Subcutaneous adipose tissue (tissue), 4 donors: ENCODE measurements around the gene BORCS5. TPM values are rescaled to one million over a fixed set of nuclear protein-coding genes. Genes with fewer than 3 reads are reported as not detected.

Source experiments
- total RNA-seq, 4 donors: library from RNA; depleted of rRNA; stranded (reverse); fragments of >200 nt; gene quantifications; one replicate each; pipeline ENCODE4 v1.1.0, GENCODE V29; 2016
- TF ChIP-seq, protein P1 (sequence below): fragments of 450-650 bp; IDR thresholded peaks from one replicate; pipeline ENCODE4 v1.5.1; 2016; ENCODE audit warnings: low read depth, mild to moderate bottlenecking, control low read depth, antibody characterized with exemption, moderate library complexity

The BORCS5 gene
- total RNA-seq, 4 donors from 2014 or later, result 9.8 to 21.4 (median 14.6) TPM

DNA sequence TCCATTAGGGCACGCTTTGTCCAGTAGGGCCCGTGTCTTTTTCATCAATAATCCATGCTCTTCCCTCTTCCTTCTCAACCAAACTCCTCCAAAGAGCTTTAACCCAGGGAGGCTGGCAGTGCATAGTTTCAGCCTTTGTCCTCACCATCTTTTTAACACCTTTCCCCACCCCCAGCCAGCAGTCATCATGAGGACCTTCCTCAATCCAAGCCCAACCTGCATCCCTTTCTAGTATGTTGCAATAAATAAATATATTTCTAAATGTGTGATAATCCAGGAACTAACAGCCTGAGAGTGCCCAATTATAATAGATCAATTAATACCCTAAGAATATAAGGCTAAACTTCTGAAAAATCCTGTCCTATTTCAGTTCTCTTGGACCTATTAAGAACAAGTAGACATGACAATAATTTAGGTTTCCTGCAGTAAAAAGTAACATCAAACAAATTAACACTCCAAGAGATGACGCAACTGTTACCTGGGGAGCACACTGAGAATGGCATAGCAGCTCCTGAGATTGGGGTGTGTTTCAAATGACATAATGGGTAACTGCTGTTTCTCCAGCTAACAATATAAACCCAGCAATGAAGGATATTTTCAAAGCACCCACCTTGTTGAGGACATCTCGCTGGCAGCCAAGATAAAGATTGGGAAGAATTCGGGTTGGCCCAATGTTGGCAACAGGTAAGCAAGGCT is 143.2 kb downstream of the BORCS5 start:
- TF ChIP-seq, protein P1, sequence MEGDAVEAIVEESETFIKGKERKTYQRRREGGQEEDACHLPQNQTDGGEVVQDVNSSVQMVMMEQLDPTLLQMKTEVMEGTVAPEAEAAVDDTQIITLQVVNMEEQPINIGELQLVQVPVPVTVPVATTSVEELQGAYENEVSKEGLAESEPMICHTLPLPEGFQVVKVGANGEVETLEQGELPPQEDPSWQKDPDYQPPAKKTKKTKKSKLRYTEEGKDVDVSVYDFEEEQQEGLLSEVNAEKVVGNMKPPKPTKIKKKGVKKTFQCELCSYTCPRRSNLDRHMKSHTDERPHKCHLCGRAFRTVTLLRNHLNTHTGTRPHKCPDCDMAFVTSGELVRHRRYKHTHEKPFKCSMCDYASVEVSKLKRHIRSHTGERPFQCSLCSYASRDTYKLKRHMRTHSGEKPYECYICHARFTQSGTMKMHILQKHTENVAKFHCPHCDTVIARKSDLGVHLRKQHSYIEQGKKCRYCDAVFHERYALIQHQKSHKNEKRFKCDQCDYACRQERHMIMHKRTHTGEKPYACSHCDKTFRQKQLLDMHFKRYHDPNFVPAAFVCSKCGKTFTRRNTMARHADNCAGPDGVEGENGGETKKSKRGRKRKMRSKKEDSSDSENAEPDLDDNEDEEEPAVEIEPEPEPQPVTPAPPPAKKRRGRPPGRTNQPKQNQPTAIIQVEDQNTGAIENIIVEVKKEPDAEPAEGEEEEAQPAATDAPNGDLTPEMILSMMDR, result no peak

DNA sequence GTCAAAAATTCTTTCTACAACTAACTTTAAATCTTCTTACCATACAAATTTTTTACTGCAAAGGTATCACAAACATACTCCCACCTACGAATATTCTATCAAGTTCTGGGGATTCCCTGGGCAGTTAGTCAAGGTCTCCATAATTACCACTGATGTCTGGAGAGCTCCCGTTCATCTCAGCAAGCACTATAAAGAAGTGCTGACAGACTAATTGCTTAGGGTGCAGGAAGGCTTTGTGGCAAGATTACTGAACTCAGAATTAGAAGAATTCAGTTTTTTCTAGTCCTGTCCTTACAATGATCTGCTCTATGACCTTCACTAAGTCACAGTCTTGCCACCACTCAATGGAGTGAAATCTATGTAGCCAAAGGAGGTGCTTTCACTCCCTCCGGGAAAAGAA is 144.2 kb downstream of the BORCS5 start:
- TF ChIP-seq, protein P1, result no peak

DNA sequence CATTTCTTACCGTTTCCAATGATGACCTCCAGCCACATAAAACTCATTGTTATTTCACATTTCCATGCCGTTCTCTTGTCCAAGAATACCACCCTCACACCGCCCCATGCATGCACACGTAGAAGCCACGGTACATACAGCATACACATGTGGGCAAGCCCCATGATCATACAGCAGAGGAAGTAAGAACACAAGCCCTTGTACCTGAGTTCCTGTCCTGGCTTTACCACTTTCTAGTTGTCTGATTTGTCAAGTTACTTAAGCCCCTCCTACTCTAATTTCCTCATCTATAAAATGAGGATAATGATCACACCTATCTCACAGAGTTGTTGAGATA is 145.9 kb downstream of the BORCS5 start:
- TF ChIP-seq, protein P1, result no peak

DNA sequence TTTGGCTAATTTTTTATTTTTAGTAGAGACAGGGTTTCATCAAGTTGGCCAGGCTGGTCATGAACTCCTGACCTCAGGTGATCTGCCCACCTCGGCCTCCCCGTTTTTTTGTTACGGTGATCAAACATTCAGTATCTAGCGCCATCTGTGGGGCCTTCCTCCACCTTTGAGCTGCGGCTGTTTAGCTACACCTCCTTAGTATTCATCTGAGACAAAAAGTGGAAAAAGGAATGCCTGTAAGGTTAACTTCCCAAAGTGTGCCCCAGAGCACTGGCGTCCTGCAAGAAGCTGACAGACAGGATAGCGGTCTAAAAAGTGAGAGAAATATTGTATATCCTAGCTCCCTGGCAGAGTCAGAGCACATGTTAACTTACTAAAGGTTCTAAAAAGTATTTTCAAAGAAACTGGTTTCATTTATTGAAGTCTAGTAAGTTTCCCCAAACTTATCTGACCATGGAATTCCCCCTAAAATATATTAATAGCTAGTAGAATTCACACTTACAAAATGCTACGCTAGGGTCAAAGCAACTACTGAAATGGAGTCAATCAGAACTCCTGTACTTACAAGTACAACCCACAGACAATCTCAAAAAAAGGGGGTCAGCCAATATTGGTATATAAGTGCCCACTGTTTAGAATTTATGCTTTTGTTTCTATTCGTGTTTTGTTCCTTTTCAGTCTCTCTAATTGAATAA is 146.7 kb downstream of the BORCS5 start:
- TF ChIP-seq, protein P1, result no peak

DNA sequence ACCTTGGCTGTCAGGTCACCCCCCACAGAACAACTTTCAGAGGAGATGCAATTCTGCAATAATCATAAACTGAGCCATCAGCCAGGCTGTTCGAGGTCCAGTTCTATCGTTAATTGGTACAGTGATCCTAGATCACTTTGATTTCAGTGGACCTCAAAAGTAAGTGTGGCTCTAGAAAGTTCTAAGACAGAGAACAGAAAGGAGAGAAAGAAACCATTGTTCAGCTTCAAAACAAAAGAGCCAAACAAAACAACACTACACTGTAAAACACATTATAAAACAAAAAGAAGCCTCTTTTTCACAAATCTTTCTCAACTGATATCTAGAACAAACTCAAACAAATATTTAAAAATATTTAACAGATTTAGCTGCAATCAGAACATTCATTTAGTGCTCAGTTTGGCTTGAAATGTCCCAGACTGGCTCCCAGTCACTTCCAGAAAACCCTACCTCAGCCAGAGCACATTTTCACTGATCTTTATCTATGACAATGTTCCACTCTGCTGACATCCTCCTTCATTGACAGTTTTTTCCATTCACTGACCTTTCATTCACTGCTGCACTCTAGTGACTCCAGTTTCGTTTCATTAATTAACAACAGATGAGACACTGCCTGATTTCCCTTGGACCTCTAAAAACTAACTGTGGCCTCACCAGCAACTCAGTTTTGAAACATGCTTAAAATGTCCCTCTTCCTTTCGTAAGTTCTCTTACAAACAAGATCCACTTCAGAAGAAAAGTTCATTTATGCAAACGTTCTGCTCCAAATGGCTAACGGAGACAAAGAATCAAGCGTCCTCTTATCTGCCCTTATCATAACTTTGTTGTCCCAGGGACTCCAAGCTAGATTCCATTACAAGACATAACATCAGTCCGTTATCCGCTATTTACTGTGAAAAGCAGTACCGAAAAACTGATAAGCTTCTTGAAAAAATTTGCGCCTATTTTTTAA is 148.9 kb downstream of the BORCS5 start:
- TF ChIP-seq, protein P1, result no peak

DNA sequence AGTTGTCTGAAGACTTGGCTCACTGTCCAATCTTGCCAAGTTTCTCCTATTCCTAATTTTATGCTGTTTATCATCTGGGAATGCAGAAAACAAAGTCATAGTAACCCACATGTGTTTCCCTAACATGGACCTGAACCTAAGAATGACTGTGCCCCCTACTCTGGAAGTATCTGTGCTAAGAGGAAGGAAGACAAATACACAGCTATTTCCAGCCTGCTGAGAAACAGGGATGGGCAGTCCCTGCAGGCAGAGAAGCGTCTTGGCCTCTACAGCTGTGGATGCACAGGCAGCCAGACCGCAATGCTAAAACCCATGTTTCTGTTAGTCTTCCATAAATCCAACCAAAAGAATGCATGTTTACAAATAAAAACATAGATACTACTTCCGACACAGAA is 149.6 kb downstream of the BORCS5 start:
- TF ChIP-seq, protein P1, result no peak

DNA sequence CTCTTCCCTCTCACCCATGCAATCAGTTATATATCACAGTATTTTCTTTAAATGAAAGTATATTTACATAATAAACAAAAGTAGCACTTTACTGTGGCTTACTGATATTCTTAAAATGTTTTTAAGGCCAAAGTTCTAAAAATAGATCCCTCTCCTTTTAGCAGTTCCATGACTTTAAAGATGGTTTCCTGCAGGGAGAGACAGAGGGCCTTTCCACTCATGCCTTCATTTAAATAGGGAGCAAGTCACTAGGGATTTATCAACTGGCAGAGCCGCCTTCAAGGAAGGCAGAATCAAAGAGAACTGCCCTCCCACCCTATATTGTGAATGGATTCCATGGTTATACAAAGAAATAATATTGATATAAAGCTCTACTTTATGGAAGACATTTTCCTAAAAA is 150.2 kb downstream of the BORCS5 start:
- TF ChIP-seq, protein P1, result no peak
